ENCODE data around the gene CAMK2D.

The CAMK2D gene

DNA sequence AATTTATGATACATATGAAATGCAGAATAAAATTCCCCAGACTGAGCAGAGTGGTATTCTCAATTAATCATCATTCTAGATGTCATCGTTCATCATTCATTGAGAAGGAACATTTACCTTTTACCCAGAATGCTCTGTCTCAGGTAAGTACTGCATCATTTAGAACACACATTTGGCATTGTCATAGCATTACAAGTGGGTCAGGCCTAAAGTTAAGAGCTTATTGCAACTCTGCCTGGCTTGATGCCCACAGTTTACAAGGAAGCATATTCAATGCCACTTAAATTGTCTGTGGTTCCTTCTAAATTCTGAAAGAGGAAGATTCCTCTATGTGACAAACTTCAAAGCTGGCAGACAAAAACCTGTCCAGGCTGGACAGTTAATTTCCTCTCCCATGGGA lies 87.3 kb downstream of the CAMK2D start:
- H2AFZ ChIP-seq (ENCODE audit: low read depth, low read length) = no peak overlapping the region
- H3K36me3 ChIP-seq (ENCODE audit: insufficient read depth, low read length) = no peaks in the 10 kb centered on the region; the same call in 1 of the 2 replicates
- no peaks in the 10 kb centered on the region for H3K79me2 ChIP-seq (ENCODE audit: insufficient read depth, low read length)
- no peaks in the 10 kb centered on the region for H3K9me3 ChIP-seq (ENCODE audit: insufficient read depth, low read length, severe bottlenecking)
- DNase-seq (no peak), ATAC-seq (ENCODE audit: insufficient read depth, low read depth) (no peak)
- no peak overlapping the region for H3K4me3 ChIP-seq (ENCODE audit: low read depth in 1 of 2, low read length in 2 of 2)
- no peak overlapping the region for H3K4me2 ChIP-seq (ENCODE audit: insufficient read depth, low read length)
- no peak overlapping the region for H3K27ac ChIP-seq (ENCODE audit: low read length)
- TF ChIP-seq, protein P1, sequence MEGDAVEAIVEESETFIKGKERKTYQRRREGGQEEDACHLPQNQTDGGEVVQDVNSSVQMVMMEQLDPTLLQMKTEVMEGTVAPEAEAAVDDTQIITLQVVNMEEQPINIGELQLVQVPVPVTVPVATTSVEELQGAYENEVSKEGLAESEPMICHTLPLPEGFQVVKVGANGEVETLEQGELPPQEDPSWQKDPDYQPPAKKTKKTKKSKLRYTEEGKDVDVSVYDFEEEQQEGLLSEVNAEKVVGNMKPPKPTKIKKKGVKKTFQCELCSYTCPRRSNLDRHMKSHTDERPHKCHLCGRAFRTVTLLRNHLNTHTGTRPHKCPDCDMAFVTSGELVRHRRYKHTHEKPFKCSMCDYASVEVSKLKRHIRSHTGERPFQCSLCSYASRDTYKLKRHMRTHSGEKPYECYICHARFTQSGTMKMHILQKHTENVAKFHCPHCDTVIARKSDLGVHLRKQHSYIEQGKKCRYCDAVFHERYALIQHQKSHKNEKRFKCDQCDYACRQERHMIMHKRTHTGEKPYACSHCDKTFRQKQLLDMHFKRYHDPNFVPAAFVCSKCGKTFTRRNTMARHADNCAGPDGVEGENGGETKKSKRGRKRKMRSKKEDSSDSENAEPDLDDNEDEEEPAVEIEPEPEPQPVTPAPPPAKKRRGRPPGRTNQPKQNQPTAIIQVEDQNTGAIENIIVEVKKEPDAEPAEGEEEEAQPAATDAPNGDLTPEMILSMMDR (IDR thresholded peaks at IDR 0.05; ENCODE audit: borderline replicate concordance, extremely low read depth, low read length, poor library complexity, severe bottlenecking) = no peak
- TF ChIP-seq EZH2 (IDR thresholded peaks at IDR 0.05; ENCODE audit: borderline replicate concordance, low read depth, low read length, severe bottlenecking) = no peak
- H3K4me1 ChIP-seq (ENCODE audit: insufficient read depth, low read length) = peaks cover 13% of the 10 kb centered on the region
- H4K20me1 ChIP-seq (ENCODE audit: insufficient read depth, low read length) = no peaks in the 10 kb centered on the region
- H3K9ac ChIP-seq (ENCODE audit: low read depth, low read length) = no peak overlapping the region
- no peaks in the 10 kb centered on the region for H3K27me3 ChIP-seq (ENCODE audit: insufficient read depth, low read length, poor library complexity)

DNA sequence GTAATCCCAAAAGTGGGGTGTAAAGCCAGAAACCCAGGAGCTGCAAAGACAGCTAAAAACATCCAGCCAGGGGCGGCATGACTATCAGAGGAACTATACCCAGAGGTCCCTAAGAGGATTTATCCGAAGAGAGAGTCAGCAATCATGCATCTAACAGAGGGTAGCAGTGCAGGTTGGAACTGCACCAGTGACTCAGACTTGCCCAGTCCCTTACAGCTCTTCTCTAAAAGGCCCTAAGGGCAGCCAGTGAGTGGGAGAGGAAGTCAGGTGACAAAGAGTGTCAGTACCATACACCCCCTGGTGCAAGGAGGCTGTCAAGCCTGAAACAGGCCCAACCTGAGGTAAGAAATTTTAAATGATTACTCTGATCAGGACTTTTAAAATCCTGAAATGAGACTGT lies 88.1 kb downstream of the CAMK2D start:
- Histone ChIP-seq H2AFZ (ENCODE audit: low read depth, low read length) (no peak overlapping the region), H3K27ac (ENCODE audit: low read length) (no peak overlapping the region), H3K36me3 (ENCODE audit: insufficient read depth, low read length) (no peaks in the 10 kb centered on the region; the same call in 1 of the 2 replicates), H3K79me2 (ENCODE audit: insufficient read depth, low read length) (no peaks in the 10 kb centered on the region), H4K20me1 (ENCODE audit: insufficient read depth, low read length) (no peaks in the 10 kb centered on the region), H3K27me3 (ENCODE audit: insufficient read depth, low read length, poor library complexity) (no peaks in the 10 kb centered on the region), H3K4me2 (ENCODE audit: insufficient read depth, low read length) (no peak overlapping the region), H3K9me3 (ENCODE audit: insufficient read depth, low read length, severe bottlenecking) (no peaks in the 10 kb centered on the region), H3K4me1 (ENCODE audit: insufficient read depth, low read length) (peaks cover 13% of the 10 kb centered on the region), H3K9ac (ENCODE audit: low read depth, low read length) (no peak overlapping the region), H3K4me3 (ENCODE audit: low read depth in 1 of 2, low read length in 2 of 2) (no peak overlapping the region)
- ATAC-seq (ENCODE audit: insufficient read depth, low read depth) (peak; percentile 80), DNase-seq (peak; percentile 7)
- TF ChIP-seq, protein P1 (IDR thresholded peaks at IDR 0.05; ENCODE audit: borderline replicate concordance, extremely low read depth, low read length, poor library complexity, severe bottlenecking) = no peak
- no peak for TF ChIP-seq EZH2 (IDR thresholded peaks at IDR 0.05; ENCODE audit: borderline replicate concordance, low read depth, low read length, severe bottlenecking)

DNA sequence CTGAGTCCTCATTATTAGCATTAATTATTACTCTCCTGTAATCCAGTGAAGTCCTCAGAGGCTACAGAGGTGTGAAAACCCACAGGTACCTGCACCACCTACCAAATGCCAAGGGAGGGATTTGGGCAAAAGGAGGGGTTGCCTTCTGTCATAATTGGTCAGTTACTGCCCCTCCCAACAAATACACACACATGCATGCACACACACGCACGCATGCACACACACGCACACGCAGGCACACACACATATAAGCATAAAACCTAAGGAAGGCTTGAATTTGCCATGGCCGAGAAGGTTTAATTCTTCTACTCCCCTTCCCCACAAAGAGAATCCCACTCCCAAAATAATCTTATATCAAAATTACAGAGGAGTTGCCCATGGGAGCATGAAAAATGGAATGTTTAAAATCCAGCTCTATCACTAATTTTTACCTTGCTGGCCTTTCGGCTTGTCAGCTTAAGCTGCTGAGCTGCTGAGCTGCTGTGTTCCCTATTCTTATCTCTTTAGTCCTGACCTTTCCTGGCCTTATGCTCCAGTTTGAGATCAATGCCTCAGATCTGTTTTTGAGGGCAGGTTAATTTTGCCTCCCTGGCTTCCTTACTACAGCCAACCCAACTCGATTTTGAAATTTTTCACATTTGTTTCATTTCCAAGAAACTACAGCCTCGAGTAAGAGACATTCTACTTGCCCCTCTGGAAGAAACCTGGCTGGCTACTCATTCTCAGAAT lies 95.0 kb downstream of the CAMK2D start:
- Histone ChIP-seq H3K9me3 (ENCODE audit: insufficient read depth, low read length, severe bottlenecking) (no peaks in the 10 kb centered on the region), H4K20me1 (ENCODE audit: insufficient read depth, low read length) (no peaks in the 10 kb centered on the region), H3K4me1 (ENCODE audit: insufficient read depth, low read length) (no peaks in the 10 kb centered on the region), H3K4me3 (ENCODE audit: low read depth in 1 of 2, low read length in 2 of 2) (no peak overlapping the region), H2AFZ (ENCODE audit: low read depth, low read length) (no peak overlapping the region), H3K9ac (ENCODE audit: low read depth, low read length) (no peak overlapping the region), H3K36me3 (ENCODE audit: insufficient read depth, low read length) (no peaks in the 10 kb centered on the region; the same call in 1 of the 2 replicates), H3K79me2 (ENCODE audit: insufficient read depth, low read length) (no peaks in the 10 kb centered on the region), H3K27me3 (ENCODE audit: insufficient read depth, low read length, poor library complexity) (no peaks in the 10 kb centered on the region), H3K27ac (ENCODE audit: low read length) (no peak overlapping the region), H3K4me2 (ENCODE audit: insufficient read depth, low read length) (no peak overlapping the region)
- DNase-seq = no peak
- TF ChIP-seq, protein P1 (IDR thresholded peaks at IDR 0.05; ENCODE audit: borderline replicate concordance, extremely low read depth, low read length, poor library complexity, severe bottlenecking) = no peak
- TF ChIP-seq EZH2 (IDR thresholded peaks at IDR 0.05; ENCODE audit: borderline replicate concordance, low read depth, low read length, severe bottlenecking) = no peak
- ATAC-seq (ENCODE audit: insufficient read depth, low read depth) = no peak

Measured in DND-41 (cell line).